CD4-positive, alpha-beta T cell (primary cell): ENCODE data around the gene NOTCH1. TPM values are rescaled to one million over a fixed set of nuclear protein-coding genes. Genes with fewer than 3 reads are reported as not detected.

Experiments
- ATAC-seq: fragments of 200-7000 bp; cut with Tn5 transposase; one replicate; pipeline ENCODE4 v1.10.0; 2022; ENCODE audit warnings: mild to moderate bottlenecking; ENCODE audit not compliant: poor library complexity
- CTCF ChIA-PET: fragments of 350-600 bp; sonication (Branson Sonifier 250); formaldehyde crosslinking; loops from one replicate; lab custom pipeline; 2021; ENCODE audit warnings: antibody characterized with exemption, inconsistent platforms; lab: Charles Lee
- POLR2A ChIA-PET: fragments of 350-600 bp; sonication (Branson Sonifier 250); formaldehyde crosslinking; loops from one replicate; lab custom pipeline; 2021; ENCODE audit warnings: antibody characterized with exemption, inconsistent platforms; lab: Charles Lee
- DNase-seq, 14 experiments: peaks; one replicate each; pipeline ENCODE4 v3.0.0-alpha.2; 2013 to 2020; ENCODE audit warnings: mixed read lengths in 2 of 14
- H3K27ac ChIP-seq, 2 donors: one replicate each; pipeline versions ENCODE4 v1.5.1 to v1.7.0; 2013; ENCODE audit warnings: low read length in 2 of 2, low read depth in 1 of 2, mild to moderate bottlenecking in 1 of 2
- H3K27me3 ChIP-seq, 2 experiments: 1 replicate in 1 of 2; 2 replicates in 1 of 2; pipeline versions ENCODE4 v1.6.1 to v1.7.0; 2013; ENCODE audit warnings: low read length in 2 of 2, control low read depth in 1 of 2, mild to moderate bottlenecking in 1 of 2, moderate library complexity in 1 of 2; ENCODE audit not compliant: insufficient read depth in 2 of 2, control insufficient read depth in 1 of 2
- H3K36me3 ChIP-seq: one replicate; pipeline ENCODE4 v1.6.1; 2013; ENCODE audit warnings: low read length, control low read depth; ENCODE audit not compliant: insufficient read depth
- H3K4me1 ChIP-seq: one replicate; pipeline ENCODE4 v1.6.1; 2013; ENCODE audit warnings: low read length, control low read depth; ENCODE audit not compliant: insufficient read depth
- H3K4me3 ChIP-seq: one replicate; pipeline ENCODE4 v1.5.1; 2013; ENCODE audit warnings: mild to moderate bottlenecking, low read length, moderate library complexity
- H3K9me3 ChIP-seq, 2 experiments: 1 replicate in 1 of 2; 2 replicates in 1 of 2; pipeline versions ENCODE4 v1.6.1 to v1.7.0; 2013; ENCODE audit warnings: low read length in 2 of 2, mild to moderate bottlenecking in 2 of 2, control low read depth in 1 of 2, moderate library complexity in 1 of 2; ENCODE audit not compliant: control insufficient read depth in 1 of 2, insufficient read depth in 1 of 2
- H3K27ac Mint-ChIP-seq: one replicate; pipeline ENCODE4 v1.8.0; 2020; ENCODE audit warnings: mixed read lengths
- H3K27me3 Mint-ChIP-seq: one replicate; pipeline ENCODE4 v1.8.0; 2021; ENCODE audit warnings: mixed read lengths
- H3K36me3 Mint-ChIP-seq: one replicate; pipeline ENCODE4 v1.8.0; 2021; ENCODE audit warnings: low read depth, mixed read lengths
- H3K4me1 Mint-ChIP-seq: one replicate; pipeline ENCODE4 v1.8.0; 2021; ENCODE audit warnings: low read depth, mixed read lengths
- H3K4me3 Mint-ChIP-seq: one replicate; pipeline ENCODE4 v1.8.0; 2020; ENCODE audit warnings: mild to moderate bottlenecking, mixed read lengths
- H3K9me3 Mint-ChIP-seq: one replicate; pipeline ENCODE4 v1.8.0; 2020; ENCODE audit warnings: mixed read lengths
- CTCF ChIP-seq: fragments of 200-600 bp; IDR thresholded peaks from one replicate; pipeline ENCODE4 v1.8.0; 2022; ENCODE audit warnings: antibody characterized with exemption, mild to moderate bottlenecking
- intact Hi-C, 2 experiments: fragments of 100-400 bp; cut with DNase I in 1 of 2; cut with micrococcal nuclease in 1 of 2; formaldehyde crosslinking; loops; one replicate each; pipeline versions ENCODE4 v1.15.1 to v1.9.0; 2023 to 2025; cut with DNase I, micrococcal nuclease
- total RNA-seq, 174 experiments: library from RNA in 2 of 174; stranded (reverse) in 2 of 174; gene quantifications; one replicate each; pipeline ENCODE4 v1.2.3 and lab custom pipeline; 2021 to 2026

The NOTCH1 gene
- total RNA-seq, 2 experiments from 2014 or later, result 30.8 to 34.2 TPM

DNA sequence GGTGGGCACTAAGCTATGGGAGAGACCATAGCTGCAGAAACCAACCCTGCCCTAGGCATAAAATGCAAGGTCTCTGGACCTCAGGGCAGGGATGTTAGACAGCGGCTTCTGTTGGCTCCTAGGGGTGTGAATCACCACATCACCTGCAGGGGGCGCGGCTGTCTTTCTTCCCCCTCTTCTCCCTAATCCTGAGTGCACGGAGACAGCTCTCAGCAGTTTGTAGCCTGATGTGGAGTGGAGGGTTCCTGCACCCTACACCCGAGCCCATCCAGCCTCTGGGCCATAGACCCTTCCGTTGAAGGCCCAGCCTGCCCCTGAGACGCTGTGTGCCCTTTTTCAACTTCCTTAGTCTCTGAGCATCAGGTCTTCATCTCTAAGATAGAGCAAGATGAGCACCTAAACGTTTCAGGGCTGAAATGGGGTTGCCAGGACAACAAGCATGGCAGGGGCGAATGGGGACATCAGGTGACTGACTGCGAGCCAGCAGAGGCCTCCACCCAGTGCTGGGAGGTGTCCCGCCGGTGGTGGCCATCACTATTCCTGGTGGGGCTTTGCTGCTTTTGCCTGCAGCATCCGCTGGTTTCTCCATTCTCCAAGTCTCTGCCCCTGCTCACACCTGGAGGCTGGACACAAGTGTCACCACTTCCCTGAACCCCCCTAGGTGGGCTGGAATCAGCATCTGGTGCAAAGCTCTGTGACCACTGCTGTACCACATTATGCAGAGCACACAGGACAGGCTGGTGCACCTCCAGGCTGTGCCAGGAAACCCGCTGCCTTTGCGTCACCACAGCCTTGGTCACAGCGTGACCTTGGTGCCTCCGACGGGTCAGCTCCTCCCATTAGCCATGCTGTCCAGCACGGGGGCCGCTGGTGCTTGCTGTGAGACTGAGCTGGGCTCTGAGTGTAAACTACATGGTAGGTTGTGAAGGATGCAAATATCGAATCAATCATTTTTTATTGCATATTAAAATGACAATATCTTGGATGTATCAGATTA is 60.5 kb downstream of the NOTCH1 start:
- ChIA-PET POLR2A (interaction anchor here (1.6 to 2.4 kb wide), 2 partner anchors 54 to 756 kb away, joined by 4 to 25 read pairs; partner anchors contain the start of gene TUBB4B), CTCF (interaction anchor here (0.6 to 2.8 kb wide), 10 partner anchors 14 to 159 kb away, joined by 3 to 10 read pairs (median 4); no protein-coding TSS in a partner anchor)
- intact Hi-C loops, result loop anchor here (2.0 to 10.0 kb wide), 3 partner anchors 52 to 299 kb away; no protein-coding TSS in a partner anchor
- peaks cover 34% of the 10 kb centered on the region for H3K4me1 Mint-ChIP-seq
- H3K27ac Mint-ChIP-seq, result peak overlapping the region; percentile 79
- TF ChIP-seq CTCF, result peak; percentile 89
- peaks cover 22% of the 10 kb centered on the region for H3K36me3 Mint-ChIP-seq
- Histone ChIP-seq H3K9me3 (no peaks in the 10 kb centered on the region), H3K4me1 (peaks cover 36% of the 10 kb centered on the region), H3K27ac (no peak overlapping the region), H3K4me3 (no peak overlapping the region), H3K27me3 (no peaks in the 10 kb centered on the region), H3K36me3 (no peaks in the 10 kb centered on the region)
- no peaks in the 10 kb centered on the region for H3K27me3 Mint-ChIP-seq
- peak; percentile 12 for ATAC-seq
- H3K9me3 Mint-ChIP-seq, result no peaks in the 10 kb centered on the region
- peak; percentile 71 to 91 (median 80) for DNase-seq
- peak overlapping the region; percentile 88 for H3K4me3 Mint-ChIP-seq

- intact Hi-C loops, result loop anchor here (2.0 to 10.0 kb wide), 6 partner anchors 53 to 603 kb away; partner anchors contain the start of genes MAN1B1 (in 1 of the 2), NOTCH1 (in 1 of the 2) and QSOX2 (in 1 of the 2)
- Mint-ChIP-seq H3K27me3 (no peaks in the 10 kb centered on the region), H3K4me1 (peaks cover 39% of the 10 kb centered on the region), H3K9me3 (no peaks in the 10 kb centered on the region), H3K27ac (peak overlapping the region; percentile 79), H3K4me3 (peak overlapping the region; percentile 88), H3K36me3 (peaks cover 27% of the 10 kb centered on the region)
- Histone ChIP-seq H3K9me3 (no peaks in the 10 kb centered on the region), H3K36me3 (peaks cover 9% of the 10 kb centered on the region), H3K4me1 (peaks cover 41% of the 10 kb centered on the region), H3K4me3 (peak overlapping the region; percentile 16), H3K27me3 (no peaks in the 10 kb centered on the region), H3K27ac (peak overlapping the region in 1 of 2 donors; percentile 97)
- ATAC-seq (no peak), DNase-seq (peak in 7 of 14 experiments; percentile 6 to 69 (median 16))
- TF ChIP-seq CTCF, result no peak
- ChIA-PET POLR2A (interaction anchor here (0.8 to 2.4 kb wide), 11 partner anchors 39 to 756 kb away, joined by 3 to 25 read pairs (median 4); partner anchors contain the start of genes DNLZ, NOTCH1 and TUBB4B), CTCF (interaction anchor here (0.8 to 2.8 kb wide), 9 partner anchors 15 to 188 kb away, joined by 3 to 10 read pairs (median 3); no protein-coding TSS in a partner anchor)
These were observed 61.4 kb downstream of the NOTCH1 start for GRCh38 chr9:136484153-136485048.
